Measurements from ENCODE around the gene IFTAP. TPM values are rescaled to one million over a fixed set of nuclear protein-coding genes. Genes with fewer than 3 reads are reported as not detected.

Gene IFTAP
- total RNA-seq, 1 experiment from 2014 or later, result 4.1 TPM

- TF ChIP-seq, protein P1, sequence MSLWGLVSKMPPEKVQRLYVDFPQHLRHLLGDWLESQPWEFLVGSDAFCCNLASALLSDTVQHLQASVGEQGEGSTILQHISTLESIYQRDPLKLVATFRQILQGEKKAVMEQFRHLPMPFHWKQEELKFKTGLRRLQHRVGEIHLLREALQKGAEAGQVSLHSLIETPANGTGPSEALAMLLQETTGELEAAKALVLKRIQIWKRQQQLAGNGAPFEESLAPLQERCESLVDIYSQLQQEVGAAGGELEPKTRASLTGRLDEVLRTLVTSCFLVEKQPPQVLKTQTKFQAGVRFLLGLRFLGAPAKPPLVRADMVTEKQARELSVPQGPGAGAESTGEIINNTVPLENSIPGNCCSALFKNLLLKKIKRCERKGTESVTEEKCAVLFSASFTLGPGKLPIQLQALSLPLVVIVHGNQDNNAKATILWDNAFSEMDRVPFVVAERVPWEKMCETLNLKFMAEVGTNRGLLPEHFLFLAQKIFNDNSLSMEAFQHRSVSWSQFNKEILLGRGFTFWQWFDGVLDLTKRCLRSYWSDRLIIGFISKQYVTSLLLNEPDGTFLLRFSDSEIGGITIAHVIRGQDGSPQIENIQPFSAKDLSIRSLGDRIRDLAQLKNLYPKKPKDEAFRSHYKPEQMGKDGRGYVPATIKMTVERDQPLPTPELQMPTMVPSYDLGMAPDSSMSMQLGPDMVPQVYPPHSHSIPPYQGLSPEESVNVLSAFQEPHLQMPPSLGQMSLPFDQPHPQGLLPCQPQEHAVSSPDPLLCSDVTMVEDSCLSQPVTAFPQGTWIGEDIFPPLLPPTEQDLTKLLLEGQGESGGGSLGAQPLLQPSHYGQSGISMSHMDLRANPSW (CRISPR knock-in tag; conservative IDR thresholded peaks at IDR 0.05; ENCODE audit: low read depth), result no peak
- TF ChIP-seq NFYB (CRISPR knock-in tag; conservative IDR thresholded peaks at IDR 0.05; ENCODE audit: low read depth), result no peak
Observed at GRCh38 chr11:36581536-36581935, 12.8 kb upstream of the IFTAP start (continued).

DNA sequence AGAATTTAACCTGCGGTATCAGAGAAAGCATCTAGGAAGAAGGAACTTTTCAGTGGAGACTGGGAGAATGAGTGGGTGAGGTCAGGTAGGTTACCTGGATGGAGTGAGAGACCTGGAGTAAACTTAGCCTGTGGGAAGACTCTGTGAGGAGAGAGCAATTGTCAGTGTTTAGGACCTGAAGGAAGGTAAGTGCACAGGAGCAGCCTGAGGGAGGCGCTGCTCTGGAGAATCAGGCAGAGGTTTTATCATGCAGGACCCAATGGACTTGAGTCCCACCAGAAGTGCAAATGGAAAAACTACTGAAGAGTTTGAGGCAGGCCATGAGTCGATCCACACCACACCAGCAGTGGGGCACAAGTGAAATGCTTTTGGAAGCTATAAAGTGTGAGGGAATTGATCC, 10.6 kb upstream of the IFTAP start:
- ATAC-seq, result no peak

More for the DNA sequence above, 10.6 kb upstream of the IFTAP start:
- no peak for DNase-seq (ENCODE audit: low spot score)
- TF ChIP-seq, protein P2, sequence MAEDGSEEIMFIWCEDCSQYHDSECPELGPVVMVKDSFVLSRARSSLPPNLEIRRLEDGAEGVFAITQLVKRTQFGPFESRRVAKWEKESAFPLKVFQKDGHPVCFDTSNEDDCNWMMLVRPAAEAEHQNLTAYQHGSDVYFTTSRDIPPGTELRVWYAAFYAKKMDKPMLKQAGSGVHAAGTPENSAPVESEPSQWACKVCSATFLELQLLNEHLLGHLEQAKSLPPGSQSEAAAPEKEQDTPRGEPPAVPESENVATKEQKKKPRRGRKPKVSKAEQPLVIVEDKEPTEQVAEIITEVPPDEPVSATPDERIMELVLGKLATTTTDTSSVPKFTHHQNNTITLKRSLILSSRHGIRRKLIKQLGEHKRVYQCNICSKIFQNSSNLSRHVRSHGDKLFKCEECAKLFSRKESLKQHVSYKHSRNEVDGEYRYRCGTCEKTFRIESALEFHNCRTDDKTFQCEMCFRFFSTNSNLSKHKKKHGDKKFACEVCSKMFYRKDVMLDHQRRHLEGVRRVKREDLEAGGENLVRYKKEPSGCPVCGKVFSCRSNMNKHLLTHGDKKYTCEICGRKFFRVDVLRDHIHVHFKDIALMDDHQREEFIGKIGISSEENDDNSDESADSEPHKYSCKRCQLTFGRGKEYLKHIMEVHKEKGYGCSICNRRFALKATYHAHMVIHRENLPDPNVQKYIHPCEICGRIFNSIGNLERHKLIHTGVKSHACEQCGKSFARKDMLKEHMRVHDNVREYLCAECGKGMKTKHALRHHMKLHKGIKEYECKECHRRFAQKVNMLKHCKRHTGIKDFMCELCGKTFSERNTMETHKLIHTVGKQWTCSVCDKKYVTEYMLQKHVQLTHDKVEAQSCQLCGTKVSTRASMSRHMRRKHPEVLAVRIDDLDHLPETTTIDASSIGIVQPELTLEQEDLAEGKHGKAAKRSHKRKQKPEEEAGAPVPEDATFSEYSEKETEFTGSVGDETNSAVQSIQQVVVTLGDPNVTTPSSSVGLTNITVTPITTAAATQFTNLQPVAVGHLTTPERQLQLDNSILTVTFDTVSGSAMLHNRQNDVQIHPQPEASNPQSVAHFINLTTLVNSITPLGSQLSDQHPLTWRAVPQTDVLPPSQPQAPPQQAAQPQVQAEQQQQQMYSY (CRISPR knock-in tag; IDR thresholded peaks at IDR 0.05), result no peak
- no peak for TF ChIP-seq NR2C2 (CRISPR knock-in tag; IDR thresholded peaks at IDR 0.05)
- TF ChIP-seq TCF7 (CRISPR knock-in tag; IDR thresholded peaks at IDR 0.05; ENCODE audit: low read depth), result no peak
- no peak for TF ChIP-seq GABPB1 (CRISPR knock-in tag; IDR thresholded peaks at IDR 0.05)
- TF ChIP-seq, protein P3, sequence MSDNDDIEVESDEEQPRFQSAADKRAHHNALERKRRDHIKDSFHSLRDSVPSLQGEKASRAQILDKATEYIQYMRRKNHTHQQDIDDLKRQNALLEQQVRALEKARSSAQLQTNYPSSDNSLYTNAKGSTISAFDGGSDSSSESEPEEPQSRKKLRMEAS (CRISPR knock-in tag; IDR thresholded peaks at IDR 0.05), result no peak
- no peak for TF ChIP-seq ELF4 (CRISPR knock-in tag; IDR thresholded peaks at IDR 0.05; ENCODE audit: low read depth)
- no peak for TF ChIP-seq GRHL2 (CRISPR knock-in tag; IDR thresholded peaks at IDR 0.05; ENCODE audit: insufficient replicate concordance, severe bottlenecking)
- TF ChIP-seq, protein P4, sequence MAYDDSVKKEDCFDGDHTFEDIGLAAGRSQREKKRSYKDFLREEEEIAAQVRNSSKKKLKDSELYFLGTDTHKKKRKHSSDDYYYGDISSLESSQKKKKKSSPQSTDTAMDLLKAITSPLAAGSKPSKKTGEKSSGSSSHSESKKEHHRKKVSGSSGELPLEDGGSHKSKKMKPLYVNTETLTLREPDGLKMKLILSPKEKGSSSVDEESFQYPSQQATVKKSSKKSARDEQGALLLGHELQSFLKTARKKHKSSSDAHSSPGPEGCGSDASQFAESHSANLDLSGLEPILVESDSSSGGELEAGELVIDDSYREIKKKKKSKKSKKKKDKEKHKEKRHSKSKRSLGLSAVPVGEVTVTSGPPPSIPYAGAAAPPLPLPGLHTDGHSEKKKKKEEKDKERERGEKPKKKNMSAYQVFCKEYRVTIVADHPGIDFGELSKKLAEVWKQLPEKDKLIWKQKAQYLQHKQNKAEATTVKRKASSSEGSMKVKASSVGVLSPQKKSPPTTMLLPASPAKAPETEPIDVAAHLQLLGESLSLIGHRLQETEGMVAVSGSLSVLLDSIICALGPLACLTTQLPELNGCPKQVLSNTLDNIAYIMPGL (CRISPR knock-in tag; IDR thresholded peaks at IDR 0.05), result no peak
- no peak for TF ChIP-seq ZNF219 (CRISPR knock-in tag; IDR thresholded peaks at IDR 0.05; ENCODE audit: borderline replicate concordance)
- TF ChIP-seq, protein P5, sequence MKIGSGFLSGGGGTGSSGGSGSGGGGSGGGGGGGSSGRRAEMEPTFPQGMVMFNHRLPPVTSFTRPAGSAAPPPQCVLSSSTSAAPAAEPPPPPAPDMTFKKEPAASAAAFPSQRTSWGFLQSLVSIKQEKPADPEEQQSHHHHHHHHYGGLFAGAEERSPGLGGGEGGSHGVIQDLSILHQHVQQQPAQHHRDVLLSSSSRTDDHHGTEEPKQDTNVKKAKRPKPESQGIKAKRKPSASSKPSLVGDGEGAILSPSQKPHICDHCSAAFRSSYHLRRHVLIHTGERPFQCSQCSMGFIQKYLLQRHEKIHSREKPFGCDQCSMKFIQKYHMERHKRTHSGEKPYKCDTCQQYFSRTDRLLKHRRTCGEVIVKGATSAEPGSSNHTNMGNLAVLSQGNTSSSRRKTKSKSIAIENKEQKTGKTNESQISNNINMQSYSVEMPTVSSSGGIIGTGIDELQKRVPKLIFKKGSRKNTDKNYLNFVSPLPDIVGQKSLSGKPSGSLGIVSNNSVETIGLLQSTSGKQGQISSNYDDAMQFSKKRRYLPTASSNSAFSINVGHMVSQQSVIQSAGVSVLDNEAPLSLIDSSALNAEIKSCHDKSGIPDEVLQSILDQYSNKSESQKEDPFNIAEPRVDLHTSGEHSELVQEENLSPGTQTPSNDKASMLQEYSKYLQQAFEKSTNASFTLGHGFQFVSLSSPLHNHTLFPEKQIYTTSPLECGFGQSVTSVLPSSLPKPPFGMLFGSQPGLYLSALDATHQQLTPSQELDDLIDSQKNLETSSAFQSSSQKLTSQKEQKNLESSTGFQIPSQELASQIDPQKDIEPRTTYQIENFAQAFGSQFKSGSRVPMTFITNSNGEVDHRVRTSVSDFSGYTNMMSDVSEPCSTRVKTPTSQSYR (CRISPR knock-in tag; IDR thresholded peaks at IDR 0.05), result no peak
- no peak for TF ChIP-seq ZBTB21 (CRISPR knock-in tag; IDR thresholded peaks at IDR 0.05; ENCODE audit: borderline replicate concordance)
- no peak for TF ChIP-seq E2F5 (CRISPR knock-in tag; IDR thresholded peaks at IDR 0.05)
- TF ChIP-seq, protein P6, sequence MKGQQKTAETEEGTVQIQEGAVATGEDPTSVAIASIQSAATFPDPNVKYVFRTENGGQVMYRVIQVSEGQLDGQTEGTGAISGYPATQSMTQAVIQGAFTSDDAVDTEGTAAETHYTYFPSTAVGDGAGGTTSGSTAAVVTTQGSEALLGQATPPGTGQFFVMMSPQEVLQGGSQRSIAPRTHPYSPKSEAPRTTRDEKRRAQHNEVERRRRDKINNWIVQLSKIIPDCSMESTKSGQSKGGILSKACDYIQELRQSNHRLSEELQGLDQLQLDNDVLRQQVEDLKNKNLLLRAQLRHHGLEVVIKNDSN (CRISPR knock-in tag; IDR thresholded peaks at IDR 0.05), result no peak
- no peak for TF ChIP-seq RELA (CRISPR knock-in tag; IDR thresholded peaks at IDR 0.05; ENCODE audit: borderline replicate concordance)
- POLR2A ChIA-PET, result no interaction called here
- Mint-ChIP-seq H3K27ac (no peak overlapping the region), H3K36me3 (peaks cover 59% of the 10 kb centered on the region), H3K9me3 (peaks cover 84% of the 10 kb centered on the region), H3K27me3 (ENCODE audit: low read depth) (peaks cover 27% of the 10 kb centered on the region), H3K4me3 (no peak overlapping the region), H3K4me1 (no peaks in the 10 kb centered on the region)
- CTCF ChIA-PET, result no interaction called here
